Fibroblast of gingiva (primary cell): ENCODE measurements around the gene IFNA8.
"Not testable (repeated sequence)": the region's sequence is repeated elsewhere in the genome, so short reads cannot be mapped to it uniquely, and the experiment has no call there.

ENCODE experiments used
- DNase-seq: peaks from one replicate; pipeline ENCODE4 v3.0.0-alpha.2; 2011; ENCODE audit warnings: low read depth

The IFNA8 gene

DNA sequence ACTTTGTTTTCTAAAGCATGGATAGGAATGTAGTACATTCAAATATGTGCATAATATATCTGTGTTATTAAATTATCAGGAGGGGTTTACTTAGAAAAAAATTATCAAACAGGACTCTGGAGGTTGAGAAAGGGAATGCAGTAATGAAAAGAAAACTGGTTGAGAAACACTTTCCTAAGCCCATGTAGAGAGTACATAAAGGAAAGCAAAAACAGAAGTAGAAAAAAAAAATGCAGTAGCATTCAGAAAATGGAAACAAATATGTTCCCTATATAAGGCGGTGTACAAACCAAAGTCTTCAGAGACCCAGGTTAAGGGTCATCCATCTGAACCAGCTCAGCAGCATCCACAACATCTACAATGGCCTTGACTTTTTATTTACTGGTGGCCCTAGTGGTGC is at the start of gene IFNA8:
TSS of gene IFNA8 (plus strand) at position 301 of the 400 bp plus-strand sequence. CDS start at position 361, 60 bp downstream.
- DNase-seq = no peak

- DNase-seq = no peak
Measured at GRCh38 chr9:21362287-21362686, 46.6 kb upstream of the IFNA8 start.

GRCh38 chr9:21367169-21367568 is 41.7 kb upstream of the IFNA8 start:
- not testable (repeated sequence) for DNase-seq

- no peak for DNase-seq
Measured at GRCh38 chr9:21367957-21368356, 41.0 kb upstream of the IFNA8 start, which contains the start of gene IFNA13. Gene IFNA13, minus strand, starts transcription at chr9:21368057. Its CDS starts 47 bp downstream, at chr9:21368010.

DNA sequence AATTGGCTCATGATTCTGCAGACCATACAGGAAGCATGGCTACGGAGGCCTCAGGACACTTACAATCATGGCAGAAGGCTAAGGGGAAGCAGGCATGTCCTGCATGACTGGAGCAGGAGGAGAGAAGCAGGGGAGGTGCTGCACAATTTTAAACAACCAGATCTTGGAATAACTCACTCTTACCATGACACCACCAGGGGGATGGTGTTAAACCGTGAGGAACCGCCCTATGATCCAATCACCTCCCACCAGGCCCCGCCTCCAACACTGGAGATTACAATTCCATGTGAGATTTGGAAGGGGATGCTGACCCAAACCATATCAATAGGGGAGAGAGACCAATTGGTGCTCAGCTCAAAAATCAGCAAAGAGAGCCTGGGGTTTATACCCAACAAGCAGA is 37.5 kb upstream of the IFNA8 start:
- not testable (repeated sequence) for DNase-seq

DNA sequence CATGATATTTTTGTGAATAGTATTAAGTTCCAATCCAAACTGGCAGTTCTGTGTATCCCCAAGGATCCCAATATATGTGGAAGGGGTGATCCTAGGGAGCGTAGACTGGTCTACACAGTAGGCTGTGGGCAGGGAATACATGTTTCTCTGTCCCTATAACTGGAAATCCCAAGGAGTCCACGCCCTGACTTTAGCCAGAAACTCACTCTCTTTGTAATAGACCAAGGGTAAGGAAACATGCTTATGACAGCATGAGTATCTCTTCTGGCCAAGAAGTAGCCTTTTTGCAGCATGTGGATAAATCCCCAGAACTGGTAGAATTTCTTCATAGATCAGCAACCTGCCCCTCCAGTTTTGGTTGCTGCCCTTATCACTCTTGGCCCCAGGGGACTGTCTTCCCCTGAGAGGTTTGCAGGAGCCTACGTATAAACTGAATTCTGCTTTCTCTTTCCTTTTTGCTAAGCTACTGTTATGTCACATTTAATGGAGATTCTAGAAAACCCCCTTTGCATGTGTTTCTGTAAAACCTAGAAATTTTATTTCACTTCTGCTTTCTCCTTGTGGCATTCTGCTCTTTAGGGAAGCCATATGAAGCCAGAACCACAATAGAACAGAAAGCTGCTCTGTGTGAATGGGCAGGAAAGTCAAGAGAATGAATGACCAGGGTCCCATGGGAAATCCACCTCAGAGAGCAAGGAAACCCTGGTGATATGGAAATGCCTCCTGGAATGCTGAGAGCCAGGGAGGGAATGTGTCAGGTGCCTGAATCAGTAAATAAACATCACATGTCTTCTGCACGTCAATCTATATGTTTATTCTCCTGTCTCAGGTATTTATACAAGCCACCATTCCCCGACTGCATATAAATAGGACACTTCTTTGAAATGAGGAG is 27.2 kb upstream of the IFNA8 start:
- no peak for DNase-seq

DNA sequence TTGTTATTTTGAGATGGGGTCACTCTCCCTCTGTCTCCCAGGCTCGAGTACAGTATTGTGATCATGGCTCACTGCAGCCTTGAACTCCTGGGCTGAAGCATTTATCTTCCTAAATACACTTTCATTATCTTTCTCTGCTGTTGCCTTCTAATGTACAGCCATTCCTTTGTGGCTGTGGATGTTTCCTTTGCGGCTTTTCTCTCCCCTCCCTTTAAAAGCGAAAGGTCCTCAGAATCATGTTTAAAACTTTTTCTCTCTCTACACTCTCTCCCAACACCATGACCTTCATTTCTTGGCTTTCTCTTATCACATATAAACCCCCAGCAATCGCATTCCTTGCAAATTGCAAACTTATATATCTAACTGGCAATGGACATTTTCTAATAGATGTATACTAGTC is 25.3 kb upstream of the IFNA8 start:
- no peak for DNase-seq

DNA sequence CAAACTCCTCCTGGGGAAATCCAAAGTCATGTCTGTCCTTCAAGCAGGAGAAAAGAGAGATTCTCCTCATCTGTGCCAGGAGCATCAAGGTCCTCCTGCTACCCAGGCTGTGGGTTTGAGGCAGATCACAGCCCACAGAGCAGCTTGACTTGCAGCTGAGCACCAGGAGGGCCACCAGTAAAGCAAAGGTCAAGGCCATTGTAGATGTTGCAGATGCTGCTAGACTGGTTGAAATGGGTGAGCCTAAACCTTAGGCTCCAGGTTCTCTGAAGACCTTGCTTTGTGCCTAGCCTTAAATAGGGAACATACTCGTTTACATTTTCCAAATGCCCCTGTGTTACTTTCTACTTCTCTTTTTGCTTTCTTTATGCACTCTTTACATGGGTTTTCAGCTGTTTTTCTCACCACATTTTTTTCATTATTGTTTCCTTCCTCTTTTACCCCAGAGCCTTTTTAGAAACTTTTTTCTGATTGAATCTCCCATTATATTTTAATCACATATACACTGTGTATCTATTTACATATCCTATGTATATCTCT is 23.7 kb upstream of the IFNA8 start, which contains the start of gene IFNA2:
TSS of gene IFNA2 (minus strand) at position 268 of the 540 bp plus-strand sequence. CDS start at position 199, 69 bp downstream.
- DNase-seq = no peak

DNA sequence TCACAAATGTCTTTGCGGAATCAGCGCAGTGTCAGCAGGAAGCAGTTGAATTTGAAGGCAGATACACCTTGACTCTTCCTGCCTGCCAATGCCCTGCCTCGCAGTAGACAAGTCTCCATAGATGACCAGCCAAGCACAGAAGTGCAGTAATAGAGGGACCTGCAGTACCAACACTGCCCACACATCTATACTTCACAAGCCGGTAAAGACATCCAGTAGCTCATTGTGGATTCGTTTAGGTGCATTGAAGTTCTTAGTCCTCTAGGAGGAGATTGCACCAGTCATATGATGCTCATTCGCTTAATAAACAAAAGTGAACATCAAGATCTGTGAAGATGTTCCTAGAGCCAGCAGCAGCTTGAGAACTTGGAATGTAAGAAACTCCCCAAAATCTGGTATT is 16.6 kb upstream of the IFNA8 start:
- DNase-seq = no peak

- peak; percentile 6 for DNase-seq
Measured at GRCh38 chr9:21395778-21396717, 12.9 kb upstream of the IFNA8 start.

- no peak for DNase-seq
Measured at GRCh38 chr9:21398955-21399489, 9.9 kb upstream of the IFNA8 start.

DNA sequence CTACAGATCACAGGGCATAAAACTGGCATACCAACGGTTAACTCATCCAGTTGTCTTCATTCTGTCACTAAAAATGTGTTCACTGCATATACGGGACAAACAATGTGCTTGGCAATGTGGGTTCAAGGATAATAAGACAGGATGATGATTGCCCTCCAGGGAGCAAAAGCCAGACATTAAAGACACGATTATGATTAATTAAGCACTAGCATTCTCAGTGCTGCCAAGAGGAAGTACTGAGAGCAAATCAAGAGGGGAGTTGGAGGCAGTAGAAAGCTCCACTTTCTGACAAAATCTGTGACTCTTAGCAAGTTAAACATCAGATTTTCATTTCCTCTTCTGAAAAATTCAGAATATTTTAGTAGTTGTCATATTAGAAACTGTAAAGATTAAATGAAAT is 9.0 kb upstream of the IFNA8 start:
- DNase-seq = no peak

DNA sequence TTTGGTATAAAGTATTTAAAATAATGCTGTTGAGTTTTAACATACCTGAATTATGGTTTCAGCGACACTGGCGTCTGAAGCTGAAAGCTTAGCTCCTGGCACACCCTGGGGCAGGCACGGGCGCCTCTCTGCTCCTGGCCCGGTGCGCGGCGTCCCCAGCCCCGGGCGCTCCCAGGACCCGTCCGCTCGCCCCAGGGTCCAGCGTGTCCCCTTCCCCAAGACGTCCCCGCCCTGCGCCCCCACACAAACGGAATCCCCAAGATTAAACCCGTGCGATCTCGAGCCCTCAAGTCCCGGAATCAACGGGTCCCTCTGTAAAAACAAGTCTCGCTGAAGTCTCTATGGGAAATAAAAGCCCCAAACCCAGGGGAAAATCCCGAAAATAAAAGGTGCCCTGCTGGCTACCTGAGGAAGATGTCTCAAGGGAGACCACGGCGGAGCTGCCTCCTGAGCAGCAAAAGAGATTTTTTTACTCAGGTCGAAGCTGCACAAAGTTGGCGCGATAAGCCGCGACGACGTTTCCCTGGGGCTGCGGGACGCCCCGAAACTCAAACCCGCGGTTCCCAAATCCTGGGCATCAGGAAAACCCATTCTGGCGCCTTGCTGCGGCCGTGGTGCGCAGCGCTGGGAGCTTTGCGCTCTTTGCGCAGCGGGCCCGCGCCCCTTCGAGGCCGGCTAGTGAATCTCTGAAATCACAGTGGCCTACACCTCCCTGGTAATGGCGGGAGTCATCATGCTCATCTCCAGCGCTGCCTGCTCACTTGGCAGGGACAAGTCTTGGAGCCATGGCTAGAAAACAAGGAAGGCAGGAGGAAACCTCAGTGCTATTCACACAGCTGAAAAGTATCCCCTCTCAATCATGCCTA is 6.3 kb upstream of the IFNA8 start:
- DNase-seq = no peak

GRCh38 chr9:21404146-21404545 is 4.8 kb upstream of the IFNA8 start:
- peak; percentile 26 for DNase-seq

- DNase-seq = no peak
Measured at GRCh38 chr9:21412107-21412506, 3.2 kb downstream of the IFNA8 start.

GRCh38 chr9:21413151-21413550 is 4.2 kb downstream of the IFNA8 start:
- no peak for DNase-seq

- no peak for DNase-seq
Measured at GRCh38 chr9:21413624-21414023, 4.7 kb downstream of the IFNA8 start.

DNA sequence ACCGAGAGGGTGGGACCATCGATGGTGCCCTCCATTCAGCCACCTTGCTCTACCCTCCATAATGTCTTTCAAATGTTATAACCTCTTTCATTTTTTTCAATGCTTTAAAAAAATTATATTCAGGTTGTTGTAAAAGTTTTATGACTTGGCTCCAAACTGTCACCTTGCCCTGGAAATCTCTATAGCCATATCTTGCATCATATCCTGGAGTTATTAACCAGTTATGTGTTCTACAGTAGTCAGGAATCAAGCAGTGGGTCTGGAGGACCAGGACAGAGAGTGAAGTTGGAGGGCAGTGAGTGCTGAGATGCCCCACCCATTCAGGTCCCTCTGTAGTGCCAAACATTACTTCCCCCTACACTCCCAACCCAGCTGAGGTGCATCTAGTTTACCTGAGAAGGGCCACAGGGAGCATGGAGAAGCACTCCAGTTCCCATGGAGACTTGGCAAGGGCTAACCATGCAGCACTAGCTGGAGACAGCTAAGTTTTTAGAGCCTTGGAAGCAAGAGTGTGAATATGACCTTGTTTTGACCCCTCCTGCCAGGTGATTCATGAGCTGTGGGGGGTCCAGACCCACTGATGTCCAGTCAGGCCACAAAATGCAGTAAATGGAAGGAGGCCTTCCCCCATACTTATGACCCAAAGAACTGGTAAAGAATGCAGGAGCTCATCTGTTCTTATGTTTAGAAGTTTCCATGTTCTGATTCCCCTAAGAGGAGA is 5.5 kb downstream of the IFNA8 start:
- no peak for DNase-seq

GRCh38 chr9:21415493-21416267 is 6.8 kb downstream of the IFNA8 start:
- DNase-seq = no peak

GRCh38 chr9:21428235-21428634 is 19.3 kb downstream of the IFNA8 start:
- no peak for DNase-seq
